ENCODE measurements around the gene SAP130.

- TF ChIP-seq CTCF (IDR thresholded peaks at IDR 0.05) (no peak), POLR2A (IDR thresholded peaks at IDR 0.05) (no peak)
Observed at GRCh38 chr2:128017561-128017960, 10.3 kb downstream of the SAP130 start.

Measured in lower leg skin (tissue), 3 donors.